BJ (cell line): ENCODE results near the gene EPHB2. TPM values are rescaled to one million over a fixed set of nuclear protein-coding genes. Genes with fewer than 3 reads are reported as not detected.

Experiments used
- CTCF ChIA-PET: fragments of 350-600 bp; formaldehyde crosslinking; extraction: SDS; loops from one replicate; lab custom pipeline; 2021; ENCODE audit warnings: antibody characterized with exemption, inconsistent platforms; lab: Yijun Ruan, JAX
- POLR2A ChIA-PET: fragments of 300-600 bp; sonication (Branson Sonifier 250); formaldehyde crosslinking; extraction: SDS; loops from one replicate; lab custom pipeline; 2021; ENCODE audit warnings: antibody characterized with exemption; lab: Charles Lee
- DNase-seq: peaks from one replicate; pipeline ENCODE4 v3.0.0-alpha.2; 2011; ENCODE audit warnings: low read depth
- H3K27me3 ChIP-seq: 2 replicates; pipeline ENCODE4 v1.6.0; 2011; ENCODE audit warnings: low read length; ENCODE audit not compliant: control insufficient read depth, insufficient read depth
- H3K36me3 ChIP-seq: 2 replicates; pipeline ENCODE4 v1.5.1; 2011; ENCODE audit warnings: low read length; ENCODE audit not compliant: control insufficient read depth, insufficient read depth
- H3K4me3 ChIP-seq: 2 replicates; pipeline ENCODE4 v1.5.1; 2011; ENCODE audit warnings: low read depth, mild to moderate bottlenecking, control low read depth, low read length
- CTCF ChIP-seq: IDR thresholded peaks from 2 replicates; pipeline ENCODE4 v1.5.1; 2011; ENCODE audit warnings: low read depth, mild to moderate bottlenecking, control low read depth, inconsistent platforms, low read length, moderate library complexity; ENCODE audit not compliant: insufficient read depth
- polyA plus RNA-seq: library from polyadenylated mRNA; depleted of rRNA; stranded (reverse); fragments of >200 nt; gene quantifications from 2 replicates; pipeline ENCODE4 v1.2.3, GENCODE V29; 2011

The EPHB2 gene
- polyA plus RNA-seq, 1 experiment: 8.7 TPM

GRCh38 chr1:22849770-22850169 is 139.1 kb downstream of the EPHB2 start:
- no peak for TF ChIP-seq CTCF
- H3K27me3 ChIP-seq: no peaks in the 10 kb centered on the region; the same call in 1 of the 2 replicates
- POLR2A ChIA-PET: no interaction called here
- no peak overlapping the region for H3K4me3 ChIP-seq
- H3K36me3 ChIP-seq: no peaks in the 10 kb centered on the region
- DNase-seq: no peak
- CTCF ChIA-PET: interaction anchor here (4.5 to 7.3 kb wide), 2 partner anchors 12 to 146 kb away, joined by 24 to 51 read pairs; no protein-coding TSS in a partner anchor

- Histone ChIP-seq H3K4me3 (no peak overlapping the region), H3K36me3 (no peaks in the 10 kb centered on the region), H3K27me3 (no peaks in the 10 kb centered on the region; the same call in 1 of the 2 replicates)
- no peak for TF ChIP-seq CTCF
- CTCF ChIA-PET: interaction anchor here (4.5 to 7.3 kb wide), 2 partner anchors 12 to 146 kb away, joined by 24 to 51 read pairs; no protein-coding TSS in a partner anchor
- no peak for DNase-seq
- POLR2A ChIA-PET: no interaction called here
Observed at GRCh38 chr1:22850281-22850680, 139.6 kb downstream of the EPHB2 start.

- POLR2A ChIA-PET: no interaction called here
- no peak overlapping the region for H3K4me3 ChIP-seq
- TF ChIP-seq CTCF: no peak
- H3K36me3 ChIP-seq: no peaks in the 10 kb centered on the region
- DNase-seq: no peak
- CTCF ChIA-PET: interaction anchor here (4.5 to 7.3 kb wide), 2 partner anchors 12 to 147 kb away, joined by 24 to 51 read pairs; no protein-coding TSS in a partner anchor
- no peaks in the 10 kb centered on the region; the same call in 1 of the 2 replicates for H3K27me3 ChIP-seq
Observed at GRCh38 chr1:22850681-22851080, 140.0 kb downstream of the EPHB2 start.

GRCh38 chr1:22851517-22851916 is 140.9 kb downstream of the EPHB2 start:
- ChIA-PET CTCF (interaction anchor here (1.3 to 7.3 kb wide), 3 partner anchors 11 to 148 kb away, joined by 4 to 51 read pairs (median 24); no protein-coding TSS in a partner anchor), POLR2A (no interaction called here)
- H3K4me3 ChIP-seq: no peak overlapping the region
- TF ChIP-seq CTCF: no peak
- no peak for DNase-seq
- no peaks in the 10 kb centered on the region; the same call in 1 of the 2 replicates for H3K27me3 ChIP-seq
- no peaks in the 10 kb centered on the region for H3K36me3 ChIP-seq

- Histone ChIP-seq H3K27me3 (no peaks in the 10 kb centered on the region; the same call in 1 of the 2 replicates), H3K36me3 (no peaks in the 10 kb centered on the region), H3K4me3 (no peak overlapping the region)
- TF ChIP-seq CTCF: no peak
- ChIA-PET POLR2A (no interaction called here), CTCF (interaction anchor here (0.8 to 7.3 kb wide), 4 partner anchors 10 to 148 kb away, joined by 3 to 51 read pairs (median 14); no protein-coding TSS in a partner anchor)
- DNase-seq: no peak
Observed at GRCh38 chr1:22852144-22852655, 141.6 kb downstream of the EPHB2 start.
